ENCODE measurements around the gene FAM111A. TPM values are rescaled to one million over a fixed set of nuclear protein-coding genes. Genes with fewer than 3 reads are reported as not detected.

The FAM111A gene
- total and polyA plus RNA-seq, 4 donors: 14.9 to 73.3 (median 39.4) TPM

DNA sequence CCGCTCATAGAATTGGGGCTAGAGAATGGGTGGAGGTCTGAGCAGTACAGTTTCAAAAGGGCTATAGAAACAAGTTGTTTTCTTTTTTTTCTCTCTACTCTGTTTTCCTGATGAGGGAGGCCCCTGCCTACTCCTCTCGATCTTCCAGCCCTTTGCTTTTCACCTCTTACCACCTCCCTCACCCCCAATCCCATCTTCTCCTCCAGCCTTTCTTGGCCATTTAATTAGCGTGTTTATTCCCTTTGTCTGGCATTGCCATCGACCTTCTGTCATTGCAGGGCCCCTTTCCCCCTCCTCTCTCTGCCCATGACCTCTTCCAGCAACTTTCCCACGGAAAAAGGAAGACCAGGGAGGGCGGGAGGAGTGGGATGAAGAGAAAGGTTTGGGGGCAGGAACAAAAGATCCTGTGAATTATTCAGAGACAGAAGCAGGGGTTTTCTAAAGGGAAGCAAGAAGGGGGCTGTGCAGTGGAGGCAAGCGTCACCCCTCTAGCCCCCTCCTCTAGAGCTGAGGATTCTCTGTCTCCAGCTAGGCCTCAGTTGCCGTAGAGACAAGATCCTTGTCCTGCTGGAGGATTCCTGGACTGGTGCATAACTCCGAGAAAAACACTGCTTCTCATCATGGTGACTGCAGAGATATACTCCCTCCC is 42.2 kb downstream of the FAM111A start:
- Histone ChIP-seq H3K27ac (ENCODE audit: low read depth in 1 of 2, low read length in 1 of 2) (peak overlapping the region in 1 of 2 donors; percentile 49), H3K9me3 (ENCODE audit: control insufficient read depth in 4 of 4, insufficient read depth in 3 of 4, low read length in 3 of 4) (no peaks in the 10 kb centered on the region), H3K4me3 (no peak overlapping the region), H3K27me3 (ENCODE audit: control insufficient read depth in 3 of 3, insufficient read depth in 3 of 3, low read length in 2 of 3) (no peaks in the 10 kb centered on the region), H3K4me1 (ENCODE audit: control insufficient read depth in 5 of 5, insufficient read depth in 5 of 5, low read length in 5 of 5) (peaks cover 4 to 78% (median 51%) of the 10 kb centered on the region in 5 donors), H3K9ac (ENCODE audit: insufficient read depth in 1 of 2, low read length in 2 of 2) (peak overlapping the region in 1 of 2 donors; percentile 68), H3K36me3 (ENCODE audit: control insufficient read depth in 4 of 4, insufficient read depth in 4 of 4, low read length in 4 of 4) (peaks cover 0 to 38% (median 23%) of the 10 kb centered on the region in 4 donors)
- ATAC-seq (ENCODE audit: insufficient read depth, low FRiP score) (no peak), DNase-seq (peak in 1 of 3 donors; percentile 54)
- TF ChIP-seq, protein P1, sequence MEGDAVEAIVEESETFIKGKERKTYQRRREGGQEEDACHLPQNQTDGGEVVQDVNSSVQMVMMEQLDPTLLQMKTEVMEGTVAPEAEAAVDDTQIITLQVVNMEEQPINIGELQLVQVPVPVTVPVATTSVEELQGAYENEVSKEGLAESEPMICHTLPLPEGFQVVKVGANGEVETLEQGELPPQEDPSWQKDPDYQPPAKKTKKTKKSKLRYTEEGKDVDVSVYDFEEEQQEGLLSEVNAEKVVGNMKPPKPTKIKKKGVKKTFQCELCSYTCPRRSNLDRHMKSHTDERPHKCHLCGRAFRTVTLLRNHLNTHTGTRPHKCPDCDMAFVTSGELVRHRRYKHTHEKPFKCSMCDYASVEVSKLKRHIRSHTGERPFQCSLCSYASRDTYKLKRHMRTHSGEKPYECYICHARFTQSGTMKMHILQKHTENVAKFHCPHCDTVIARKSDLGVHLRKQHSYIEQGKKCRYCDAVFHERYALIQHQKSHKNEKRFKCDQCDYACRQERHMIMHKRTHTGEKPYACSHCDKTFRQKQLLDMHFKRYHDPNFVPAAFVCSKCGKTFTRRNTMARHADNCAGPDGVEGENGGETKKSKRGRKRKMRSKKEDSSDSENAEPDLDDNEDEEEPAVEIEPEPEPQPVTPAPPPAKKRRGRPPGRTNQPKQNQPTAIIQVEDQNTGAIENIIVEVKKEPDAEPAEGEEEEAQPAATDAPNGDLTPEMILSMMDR (IDR thresholded peaks at IDR 0.05; ENCODE audit: control extremely low read depth, extremely low read depth): no peak
- 73 to 79% methylated on average over 9 of the region's 9 CpGs for WGBS, 2 donors

DNA sequence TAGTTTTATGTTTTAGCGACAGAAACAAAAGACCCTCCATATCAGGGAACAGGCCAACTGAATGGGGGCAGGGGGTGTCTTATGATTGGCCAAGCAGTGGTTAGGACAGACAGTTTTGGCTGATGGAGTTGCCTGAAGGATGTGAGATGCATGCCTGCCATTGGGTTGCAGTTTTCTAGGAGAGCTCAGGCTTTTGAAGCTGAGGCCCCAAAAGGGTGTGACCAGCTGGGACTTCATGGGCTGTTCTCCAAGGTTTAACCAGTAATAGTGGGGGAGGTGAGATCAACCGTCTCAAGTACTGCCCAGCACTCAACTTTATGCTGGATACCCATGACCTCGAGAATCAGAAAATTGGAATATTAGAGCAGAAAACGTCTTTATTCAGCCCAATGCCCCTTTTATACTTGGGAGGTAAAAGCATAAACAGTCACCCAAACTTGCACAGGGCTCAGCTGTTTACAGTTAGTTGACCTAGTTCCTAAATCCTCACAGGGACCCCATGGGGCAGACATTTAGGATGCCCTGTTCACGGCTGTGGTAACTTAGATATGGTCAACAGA is 42.8 kb downstream of the FAM111A start:
- Histone ChIP-seq H3K9me3 (ENCODE audit: control insufficient read depth in 4 of 4, insufficient read depth in 3 of 4, low read length in 3 of 4) (no peaks in the 10 kb centered on the region), H3K27me3 (ENCODE audit: control insufficient read depth in 3 of 3, insufficient read depth in 3 of 3, low read length in 2 of 3) (no peaks in the 10 kb centered on the region), H3K4me3 (no peak overlapping the region), H3K9ac (ENCODE audit: insufficient read depth in 1 of 2, low read length in 2 of 2) (peak overlapping the region in 1 of 2 donors; percentile 72), H3K4me1 (ENCODE audit: control insufficient read depth in 5 of 5, insufficient read depth in 5 of 5, low read length in 5 of 5) (peaks cover 4 to 84% (median 58%) of the 10 kb centered on the region in 5 donors), H3K27ac (ENCODE audit: low read depth in 1 of 2, low read length in 1 of 2) (peak overlapping the region in 1 of 2 donors; percentile 86), H3K36me3 (ENCODE audit: control insufficient read depth in 4 of 4, insufficient read depth in 4 of 4, low read length in 4 of 4) (peaks cover 0 to 43% (median 27%) of the 10 kb centered on the region in 4 donors)
- DNase-seq: peak; percentile 76 to 87 (median 86)
- no peak for ATAC-seq (ENCODE audit: insufficient read depth, low FRiP score)
- TF ChIP-seq, protein P1 (IDR thresholded peaks at IDR 0.05; ENCODE audit: control extremely low read depth, extremely low read depth): no peak
- WGBS, 2 donors: 63 to 72% methylated on average over 5 of the region's 5 CpGs

DNA sequence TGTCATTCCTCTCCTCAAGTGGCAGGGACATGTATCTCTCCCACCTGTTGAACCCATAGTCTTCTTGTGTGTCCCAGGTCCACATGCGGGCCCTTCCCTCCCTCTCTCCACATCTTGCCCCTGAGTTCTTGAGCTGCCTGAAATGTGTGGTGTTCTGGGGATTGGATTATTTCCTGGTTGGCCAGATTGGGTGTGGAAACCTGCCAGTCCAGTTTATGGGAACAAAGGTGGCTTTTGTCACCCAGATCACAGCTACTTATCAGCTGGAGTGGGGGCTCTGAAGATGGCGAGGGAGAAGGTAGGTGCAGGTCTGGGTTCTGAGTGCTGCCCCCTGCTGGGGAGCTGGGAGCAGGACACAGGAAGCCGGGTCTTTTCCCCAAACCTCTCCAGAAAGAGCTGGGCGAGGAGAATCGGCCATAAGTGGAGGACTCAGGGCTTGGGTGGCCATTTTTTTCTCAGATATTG is 43.5 kb downstream of the FAM111A start:
- TF ChIP-seq, protein P1 (IDR thresholded peaks at IDR 0.05; ENCODE audit: control extremely low read depth, extremely low read depth): peak; percentile 8
- H3K36me3 ChIP-seq (ENCODE audit: control insufficient read depth in 4 of 4, insufficient read depth in 4 of 4, low read length in 4 of 4): peaks cover 0 to 50% (median 32%) of the 10 kb centered on the region in 4 donors
- H3K4me1 ChIP-seq (ENCODE audit: control insufficient read depth in 5 of 5, insufficient read depth in 5 of 5, low read length in 5 of 5): peaks cover 4 to 80% (median 58%) of the 10 kb centered on the region in 5 donors
- ATAC-seq (ENCODE audit: insufficient read depth, low FRiP score): peak; percentile 63
- peak; percentile 80 to 90 (median 87) for DNase-seq
- H3K9me3 ChIP-seq (ENCODE audit: control insufficient read depth in 4 of 4, insufficient read depth in 3 of 4, low read length in 3 of 4): no peaks in the 10 kb centered on the region
- H3K9ac ChIP-seq (ENCODE audit: insufficient read depth in 1 of 2, low read length in 2 of 2): peak overlapping the region in 1 of 2 donors; percentile 72
- 61 to 86% methylated on average over 5 of the region's 5 CpGs for WGBS, 2 donors
- no peak overlapping the region for H3K4me3 ChIP-seq
- H3K27ac ChIP-seq (ENCODE audit: low read depth in 1 of 2, low read length in 1 of 2): peak overlapping the region in 1 of 2 donors; percentile 86
- no peaks in the 10 kb centered on the region for H3K27me3 ChIP-seq (ENCODE audit: control insufficient read depth in 3 of 3, insufficient read depth in 3 of 3, low read length in 2 of 3)

All from lung (tissue), 12 donors.